Measurements from ENCODE around the gene LRRC28. TPM values are rescaled to one million over a fixed set of nuclear protein-coding genes. Genes with fewer than 3 reads are reported as not detected.

Gene LRRC28
- polyA plus RNA-seq, 3 donors = 34.7 to 39.3 (median 35.8) TPM

DNA sequence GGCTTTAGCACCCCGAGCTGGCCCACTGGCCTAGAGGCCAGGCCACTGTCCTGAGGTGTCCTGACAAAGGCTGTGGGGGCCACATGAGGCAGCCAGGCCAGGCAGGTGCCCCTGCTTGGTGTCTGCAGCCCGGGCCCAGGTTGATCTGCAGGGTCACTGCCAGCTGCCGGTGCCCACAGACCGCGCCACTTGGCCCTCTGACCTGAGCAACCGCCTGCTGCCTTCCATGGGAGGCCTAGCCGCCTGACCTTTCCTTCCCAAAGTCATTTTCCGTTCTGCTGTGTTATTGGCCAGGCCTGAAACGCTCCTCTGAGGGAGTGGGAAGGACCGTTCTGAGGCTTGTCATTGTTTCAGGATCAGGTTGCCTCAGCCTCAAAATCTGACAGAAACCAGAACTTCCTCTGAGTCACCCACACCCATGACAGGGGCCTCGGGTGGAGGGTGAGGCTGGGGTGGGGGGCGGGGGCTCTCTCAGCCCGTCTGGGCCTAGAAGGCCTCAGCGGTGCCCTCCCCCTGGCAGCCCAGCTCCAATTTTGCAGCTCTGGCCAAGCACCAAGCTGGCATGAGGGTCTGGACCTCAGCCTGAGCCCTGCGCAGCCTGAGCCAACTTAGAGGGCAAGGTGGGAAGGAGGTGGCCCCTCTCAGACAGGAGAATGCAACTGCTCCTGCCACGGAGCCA lies 173.8 kb downstream of the LRRC28 start:
- DNase-seq (ENCODE audit: extremely low read depth in 1 of 11, low read depth in 9 of 11, low spot score in 4 of 11) = no peak

DNA sequence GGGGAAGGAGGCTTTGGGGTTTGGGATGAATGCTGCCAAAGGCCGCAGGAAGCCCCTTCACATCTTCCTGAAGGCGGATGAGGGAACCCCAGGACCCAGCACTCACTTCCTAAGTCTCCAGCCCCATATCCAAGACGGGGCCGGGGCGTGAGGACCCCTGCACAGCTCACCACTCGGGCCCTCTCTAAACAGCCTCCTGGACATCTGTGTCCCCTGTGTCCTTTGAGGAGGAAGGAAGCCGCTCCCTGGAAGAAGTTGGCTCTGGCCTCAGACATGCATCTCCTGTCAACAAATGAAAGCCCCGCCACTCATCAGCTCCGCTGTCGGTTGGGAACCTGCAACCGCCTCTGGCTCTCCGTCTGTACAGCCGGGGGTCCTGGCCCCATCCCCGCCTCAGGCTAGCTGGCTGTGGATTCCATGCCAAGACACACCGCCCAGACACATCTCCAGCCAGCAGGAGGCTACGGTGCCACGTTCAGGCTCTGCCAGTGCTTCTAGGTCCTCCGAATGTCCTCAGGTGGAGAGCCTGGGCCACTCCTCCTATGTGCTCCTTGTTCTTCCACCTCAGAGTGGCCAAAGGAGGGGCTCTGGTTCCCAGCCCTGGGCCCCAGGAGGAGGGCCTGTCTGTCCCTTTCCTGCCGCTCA lies 174.5 kb downstream of the LRRC28 start:
- no peak for DNase-seq (ENCODE audit: extremely low read depth in 1 of 11, low read depth in 9 of 11, low spot score in 4 of 11)

DNA sequence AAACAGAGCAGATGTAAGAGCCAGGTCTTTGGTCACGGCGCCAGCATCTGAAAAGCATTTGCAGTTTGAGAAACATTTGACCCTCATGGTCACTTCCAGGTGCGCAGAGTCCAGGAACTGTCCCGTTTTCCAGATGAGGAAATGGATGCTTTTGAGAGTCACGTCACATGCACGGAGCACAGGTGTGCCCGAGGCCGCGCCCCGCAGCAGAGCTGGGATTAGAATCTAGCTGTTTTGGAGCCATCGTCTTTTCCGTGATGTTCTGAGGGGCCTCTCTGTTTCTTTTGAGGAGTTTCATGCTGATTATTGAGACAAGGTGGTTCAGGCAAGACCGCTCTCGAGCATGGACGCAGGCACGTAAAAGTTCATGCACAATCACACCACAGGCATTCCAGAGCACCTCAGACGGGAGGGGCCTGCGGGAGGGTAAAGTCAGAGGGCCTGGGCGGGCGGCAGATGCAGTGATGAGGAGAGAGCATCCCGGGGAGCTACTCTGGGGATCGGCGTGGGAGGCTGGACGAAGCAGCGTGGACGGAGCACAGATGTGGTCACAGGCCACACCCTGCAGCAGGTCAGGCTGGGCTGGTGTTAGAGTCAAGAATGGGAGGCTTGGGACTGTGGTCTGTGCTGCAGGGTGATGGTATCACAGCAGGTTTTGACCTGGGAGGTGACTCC lies 175.3 kb downstream of the LRRC28 start:
- no peak for DNase-seq (ENCODE audit: extremely low read depth in 1 of 11, low read depth in 9 of 11, low spot score in 4 of 11)

DNA sequence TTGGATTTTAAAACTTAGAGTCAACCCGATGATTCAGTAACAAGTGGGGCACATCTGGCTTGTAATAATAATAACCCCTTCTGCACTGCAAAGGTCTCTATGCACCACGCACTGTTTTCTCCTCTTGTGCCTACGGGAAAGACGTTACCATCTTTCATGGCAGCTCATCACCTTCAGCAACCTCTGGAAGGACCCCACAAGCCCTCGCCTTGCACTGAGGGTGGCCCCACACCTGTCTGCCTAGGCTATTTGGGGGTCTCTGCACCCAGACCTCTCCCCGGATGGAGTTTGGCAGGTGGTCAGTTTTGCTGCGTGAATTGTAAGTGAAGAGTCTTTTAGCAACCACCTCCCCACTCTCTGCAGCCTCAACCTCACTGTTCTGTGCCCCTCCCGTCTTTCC lies 175.9 kb downstream of the LRRC28 start:
- no peak for DNase-seq (ENCODE audit: extremely low read depth in 1 of 11, low read depth in 9 of 11, low spot score in 4 of 11)

DNA sequence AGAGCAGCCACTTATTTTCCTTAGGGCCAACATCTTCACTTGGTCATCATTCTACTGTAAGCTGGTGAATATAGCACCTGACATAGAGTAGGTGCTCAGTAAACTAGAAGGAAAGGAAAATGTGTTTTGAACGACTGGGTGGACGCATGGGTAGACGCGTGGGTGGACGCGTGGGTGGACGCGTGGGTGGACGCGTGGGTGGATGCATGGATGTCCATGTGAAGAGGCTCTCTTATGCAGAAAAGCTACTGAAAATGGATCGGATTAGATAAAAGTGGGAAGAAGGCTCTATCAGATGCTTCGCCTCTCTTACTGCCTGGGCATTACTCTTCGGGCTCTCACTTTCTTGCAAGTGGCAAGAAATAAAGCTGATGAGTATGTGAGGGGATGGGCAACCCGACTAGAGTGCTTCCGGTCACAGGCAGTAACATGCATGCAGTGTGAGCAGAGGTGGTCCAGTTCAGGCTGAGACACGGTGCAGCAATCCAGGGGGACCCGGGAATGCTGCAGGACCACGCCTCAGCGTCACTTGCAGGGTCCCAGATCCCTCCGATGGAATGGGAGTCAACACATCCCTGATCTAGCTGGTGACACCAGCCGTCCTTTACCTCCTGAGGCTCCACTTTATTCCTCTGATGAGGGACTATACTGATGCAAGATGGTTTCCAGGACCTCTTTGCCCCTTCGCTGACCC lies 176.5 kb downstream of the LRRC28 start:
- DNase-seq (ENCODE audit: extremely low read depth in 1 of 11, low read depth in 9 of 11, low spot score in 4 of 11) = no peak

DNA sequence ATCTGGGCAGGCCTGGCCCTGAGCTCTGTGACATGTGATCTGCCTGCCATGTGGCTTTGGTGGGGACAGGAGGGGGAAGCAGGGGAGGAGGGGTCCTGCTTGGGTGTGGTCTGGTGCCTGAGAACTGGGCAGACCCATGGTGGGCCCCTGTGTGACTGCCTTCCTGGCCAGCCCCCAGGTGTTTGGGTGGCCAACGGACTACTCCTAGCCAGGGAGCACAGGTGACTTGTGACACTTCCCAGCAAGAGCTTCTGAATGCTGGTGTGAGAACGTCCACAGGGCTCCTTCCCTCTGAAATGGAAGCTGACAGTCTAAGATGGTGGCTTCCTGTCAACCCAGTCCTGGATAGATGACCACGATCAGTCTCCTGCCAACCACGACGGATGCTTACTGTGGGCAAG lies 178.4 kb downstream of the LRRC28 start:
- DNase-seq (ENCODE audit: extremely low read depth in 1 of 11, low read depth in 9 of 11, low spot score in 4 of 11) = no peak

DNA sequence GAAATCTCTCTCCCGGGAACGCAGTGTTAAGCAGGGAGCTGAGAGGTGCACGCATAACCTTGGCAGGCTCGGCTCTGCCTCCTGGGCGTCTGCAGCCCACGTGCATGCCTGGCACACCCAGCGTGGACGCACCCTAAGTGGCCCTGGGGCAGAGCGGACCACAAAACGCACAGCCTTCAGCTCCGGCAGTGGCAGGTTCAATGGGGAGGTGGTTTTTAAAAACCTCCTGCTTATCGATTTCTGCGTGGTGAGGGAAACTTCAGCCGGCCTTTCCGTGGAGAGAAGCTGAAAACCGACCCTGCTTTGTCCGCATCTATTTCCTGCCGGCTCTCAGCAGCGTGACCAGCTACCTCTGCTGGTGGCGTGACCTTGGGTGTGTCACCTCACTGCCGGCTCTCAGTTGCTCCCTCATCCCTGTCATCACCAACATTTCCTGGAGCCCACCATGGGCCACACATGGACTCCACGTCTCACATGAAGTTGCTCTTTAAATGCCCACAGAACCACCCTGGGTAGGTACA lies 179.7 kb downstream of the LRRC28 start:
- no peak for DNase-seq (ENCODE audit: extremely low read depth in 1 of 11, low read depth in 9 of 11, low spot score in 4 of 11)

DNA sequence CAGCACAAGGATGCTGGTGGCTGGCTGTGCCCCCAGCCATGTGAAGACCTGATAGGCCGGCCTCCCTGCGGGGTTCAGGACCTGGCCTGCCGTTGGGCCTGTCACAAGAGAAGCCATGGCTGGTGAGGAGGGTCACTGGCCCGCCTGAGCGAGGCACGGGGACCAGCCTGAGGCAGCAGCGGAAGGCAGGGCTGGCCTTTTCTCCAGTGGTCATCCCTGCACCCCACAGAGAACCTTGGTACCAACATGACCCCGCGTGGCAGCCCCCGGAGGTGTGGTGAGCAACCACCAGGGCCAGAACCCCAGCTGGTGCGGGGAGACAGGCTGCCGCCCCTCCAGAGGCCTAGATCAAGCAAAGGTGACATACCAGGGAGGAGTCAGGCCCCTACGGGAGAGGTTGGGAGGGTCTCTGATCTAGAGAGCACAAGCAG lies 180.4 kb downstream of the LRRC28 start:
- DNase-seq (ENCODE audit: extremely low read depth in 1 of 11, low read depth in 9 of 11, low spot score in 4 of 11) = no peak

DNA sequence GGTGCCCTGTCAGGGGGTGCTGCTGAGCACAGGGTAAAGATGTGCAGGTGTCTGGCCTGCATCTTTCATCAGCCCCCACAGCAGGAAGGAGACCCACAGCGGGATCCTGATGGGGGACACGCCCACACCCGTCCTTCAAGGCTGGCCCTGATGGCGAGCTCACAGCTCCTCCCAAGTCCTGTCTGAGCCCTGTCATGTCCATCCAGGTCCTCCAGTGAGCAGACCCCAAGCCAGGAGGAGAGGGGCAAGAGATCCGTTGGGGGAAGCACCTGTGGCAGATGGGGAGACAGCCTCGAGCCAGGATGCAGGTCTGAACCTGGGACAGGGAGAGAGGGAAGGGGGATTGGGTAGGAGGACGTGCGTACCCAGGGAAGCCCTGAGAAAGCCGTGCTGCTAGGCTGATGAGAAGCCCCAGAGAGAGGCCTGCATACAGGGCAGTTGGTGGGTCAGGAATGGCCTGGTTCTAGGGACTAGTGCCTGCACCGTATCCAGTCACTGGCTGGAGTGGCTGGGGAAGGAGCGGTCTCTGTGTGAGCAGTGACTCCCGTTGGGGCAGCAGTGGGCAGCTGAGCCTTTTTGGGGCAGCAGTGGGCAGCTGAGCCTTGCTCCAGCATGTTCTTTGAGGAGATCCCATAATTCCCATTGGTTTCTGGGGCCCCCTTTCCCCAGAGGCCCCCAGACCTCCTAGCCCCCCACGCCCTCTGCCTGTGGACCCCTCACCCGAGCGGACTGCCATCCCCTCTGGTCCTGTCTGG lies 181.2 kb downstream of the LRRC28 start:
- no peak for DNase-seq (ENCODE audit: extremely low read depth in 1 of 11, low read depth in 9 of 11, low spot score in 4 of 11)

DNA sequence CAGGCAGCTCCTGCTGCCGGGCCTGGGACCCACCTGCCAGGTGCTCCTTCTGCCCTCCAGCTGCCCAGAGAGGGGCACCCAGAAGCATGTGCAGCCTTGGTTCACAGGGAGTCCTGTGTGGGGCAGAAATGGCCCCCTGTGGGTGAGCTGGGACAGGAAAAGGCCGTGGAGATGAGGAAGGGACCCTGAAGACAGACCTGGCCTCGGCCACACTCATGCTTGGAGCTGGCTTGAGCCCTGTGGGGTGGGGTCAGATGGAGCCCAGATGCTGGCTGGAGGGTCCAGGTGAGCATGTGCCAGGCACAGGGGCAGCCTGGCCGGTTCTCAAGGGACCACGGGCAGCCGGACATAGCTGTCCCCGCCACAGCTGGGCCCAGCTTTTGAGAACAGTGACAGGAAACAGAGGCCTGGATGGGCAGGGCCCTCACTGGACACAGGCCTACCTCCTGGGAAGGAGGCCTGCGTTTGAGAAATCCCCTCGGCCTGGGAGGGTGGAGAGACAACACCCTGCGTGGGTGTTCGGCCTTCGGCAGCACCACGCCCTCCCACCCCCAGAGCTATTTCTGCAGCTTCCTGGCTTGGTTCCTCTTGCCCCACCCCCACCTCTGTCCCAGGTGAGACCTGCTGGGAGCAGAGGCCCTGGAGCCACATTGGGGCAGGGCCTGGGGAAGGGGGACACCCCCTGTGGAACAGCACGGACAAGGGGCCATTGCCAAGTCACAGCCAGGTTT lies 181.9 kb downstream of the LRRC28 start:
- DNase-seq (ENCODE audit: extremely low read depth in 1 of 11, low read depth in 9 of 11, low spot score in 4 of 11) = no peak

DNA sequence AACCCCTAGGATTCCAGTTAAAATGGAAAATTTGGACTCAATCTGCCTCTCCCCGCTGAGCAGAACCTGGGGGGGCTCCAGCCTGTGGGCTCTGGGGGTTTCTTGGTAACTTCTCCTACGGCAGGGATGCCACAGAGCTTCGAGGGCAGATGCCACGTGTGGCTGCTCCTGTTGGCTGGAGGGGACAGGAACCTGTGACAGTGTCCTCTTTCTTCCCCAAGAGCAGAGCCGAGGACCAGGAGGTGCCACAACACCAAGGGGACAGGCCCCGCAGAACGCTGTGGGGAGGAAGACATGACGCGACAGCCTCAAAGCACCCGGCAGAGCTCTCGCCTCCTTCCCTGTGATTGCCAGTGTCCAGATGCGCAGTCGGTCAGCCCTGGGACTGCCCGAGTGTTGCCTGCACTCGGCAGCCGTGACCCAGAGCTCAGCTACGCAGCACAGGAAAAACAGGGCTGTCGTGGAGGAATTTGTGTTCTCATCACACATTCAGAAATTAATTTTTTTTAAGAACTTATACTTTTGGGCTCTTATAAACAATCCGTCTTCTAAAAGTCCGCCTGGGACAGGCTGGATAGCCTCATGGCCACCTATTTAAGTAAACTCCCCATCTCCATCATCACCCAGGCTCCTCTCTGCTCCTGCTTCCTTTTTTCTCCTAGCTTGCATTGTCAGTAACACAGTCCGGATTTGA lies 182.6 kb downstream of the LRRC28 start:
- no peak for DNase-seq (ENCODE audit: extremely low read depth in 1 of 11, low read depth in 9 of 11, low spot score in 4 of 11)

DNA sequence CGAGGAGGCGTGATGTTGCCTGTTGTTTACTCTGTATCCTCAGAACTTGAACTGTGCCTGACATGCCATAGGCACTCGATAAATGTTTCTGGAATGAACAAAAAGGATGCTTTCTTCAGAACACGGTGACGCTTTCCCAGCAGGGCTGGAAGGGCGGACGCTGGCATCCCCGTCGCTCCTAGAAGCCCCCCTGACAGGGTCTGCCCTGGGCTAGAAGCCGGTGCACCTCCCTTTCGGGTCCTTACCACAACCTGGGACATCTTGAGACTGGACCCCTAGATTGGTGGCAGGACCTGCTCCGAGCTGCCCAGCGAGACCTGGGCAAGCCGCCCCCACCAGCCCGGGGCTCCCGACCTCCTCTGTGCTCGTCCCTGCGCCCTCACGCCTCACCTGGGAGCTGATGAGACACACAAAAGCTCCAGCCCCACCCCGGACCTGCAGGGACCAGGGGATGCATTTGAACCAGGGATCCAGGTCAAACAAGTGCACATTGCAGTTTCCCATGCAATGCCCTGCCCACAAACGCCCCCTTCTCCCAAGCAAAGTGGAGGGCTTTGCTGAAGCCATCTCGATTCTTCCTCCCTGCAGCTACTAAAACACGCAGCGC lies 183.3 kb downstream of the LRRC28 start:
- DNase-seq (ENCODE audit: extremely low read depth in 1 of 11, low read depth in 9 of 11, low spot score in 4 of 11) = no peak

DNA sequence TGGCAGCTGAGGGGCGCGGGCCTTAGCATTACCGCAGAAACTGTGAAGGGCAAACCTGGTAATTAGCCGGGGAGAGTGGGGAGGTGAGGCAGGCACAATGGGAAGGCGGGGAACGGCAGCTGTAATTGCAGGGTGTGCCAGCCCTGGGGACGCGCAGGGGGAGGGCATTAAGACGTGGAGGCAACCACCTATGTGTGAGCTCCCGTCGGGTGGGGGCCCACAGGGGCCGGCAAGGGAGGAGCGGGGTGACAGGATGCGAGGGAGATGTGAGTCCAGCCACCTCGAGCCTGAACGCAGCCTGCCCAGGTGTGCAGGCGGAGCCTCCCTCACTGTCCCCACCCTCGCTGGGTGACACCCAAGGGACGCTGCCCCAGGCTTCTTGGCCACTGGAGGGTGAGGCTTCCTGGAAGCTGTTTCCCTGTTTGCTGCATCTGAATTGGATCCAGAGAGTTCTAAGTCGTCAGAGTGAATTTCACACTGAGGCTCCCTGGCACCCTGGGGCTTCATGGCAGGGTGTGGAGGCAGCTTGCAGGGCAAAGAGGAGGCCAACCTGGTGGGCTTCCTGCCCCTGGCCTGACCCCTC lies 183.9 kb downstream of the LRRC28 start:
- no peak for DNase-seq (ENCODE audit: extremely low read depth in 1 of 11, low read depth in 9 of 11, low spot score in 4 of 11)

DNA sequence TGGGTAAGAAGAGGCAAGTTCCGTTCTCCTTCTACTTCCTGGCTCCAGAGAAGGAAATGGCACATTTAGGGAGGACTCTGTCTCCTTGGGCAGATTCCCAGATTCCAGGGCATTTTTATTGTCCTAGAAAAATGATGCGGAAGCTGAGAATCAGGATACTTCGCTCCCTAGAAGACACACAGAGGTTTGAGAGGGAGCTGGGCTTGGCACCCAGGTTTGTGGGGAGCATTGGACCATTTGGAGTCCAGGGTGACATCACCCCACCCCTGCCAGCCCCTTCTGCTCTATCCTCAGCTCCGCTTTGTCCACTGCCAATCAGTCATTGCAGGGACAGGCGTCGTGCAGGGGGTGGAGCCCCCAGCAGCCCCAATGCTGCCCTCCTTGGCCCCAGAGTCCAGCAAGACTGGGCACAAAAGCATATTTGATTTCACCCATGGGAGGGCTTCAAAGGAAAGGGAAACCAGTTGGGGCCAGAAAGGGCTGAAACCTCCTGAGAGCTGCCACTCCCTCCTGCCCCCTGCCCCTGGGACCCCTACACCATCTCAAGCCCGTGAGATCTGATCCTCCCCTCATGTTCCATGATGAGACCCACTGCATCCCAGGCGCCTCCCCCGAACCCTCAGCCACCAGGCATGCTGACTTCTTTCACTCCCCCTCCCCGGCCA lies 184.7 kb downstream of the LRRC28 start:
- DNase-seq (ENCODE audit: extremely low read depth in 1 of 11, low read depth in 9 of 11, low spot score in 4 of 11) = no peak

DNA sequence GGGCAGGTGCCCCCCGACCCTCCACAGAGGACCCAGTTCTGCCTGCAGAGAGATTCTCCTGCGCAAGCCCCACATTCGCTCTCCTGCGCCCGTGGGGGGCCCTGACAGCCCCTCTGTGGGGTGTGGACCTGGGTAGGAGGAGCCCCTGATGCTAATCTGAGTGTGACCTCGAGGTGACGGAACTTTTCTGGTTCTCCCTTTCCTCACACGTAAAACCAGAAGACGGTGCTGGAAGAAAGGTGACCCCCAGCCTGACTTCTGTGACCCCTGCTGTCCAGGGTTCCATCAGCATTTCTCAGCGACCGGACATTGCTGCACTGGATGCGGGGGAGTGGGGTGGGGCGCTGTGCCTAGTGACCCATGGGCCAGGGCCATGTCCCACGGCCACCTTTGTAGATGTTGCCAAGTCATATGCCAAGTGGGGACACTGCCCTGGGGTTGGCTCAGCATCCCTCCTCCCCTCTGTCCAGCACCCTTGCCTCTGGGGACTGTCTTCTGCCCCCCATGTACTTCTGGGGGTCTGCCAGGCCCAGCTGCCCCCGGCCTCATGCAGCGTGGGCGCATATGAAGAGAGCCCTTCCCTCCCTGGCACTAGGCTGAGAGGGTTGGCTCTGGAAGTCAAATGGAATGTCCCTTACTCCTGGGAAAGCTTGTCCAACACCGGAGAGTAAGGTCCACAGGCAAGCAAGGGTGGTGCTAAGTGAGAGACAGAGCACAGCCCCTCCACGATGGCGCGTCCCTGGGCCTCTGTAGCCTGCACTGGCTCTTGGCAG lies 185.4 kb downstream of the LRRC28 start:
- no peak for DNase-seq (ENCODE audit: extremely low read depth in 1 of 11, low read depth in 9 of 11, low spot score in 4 of 11)
